Metanephros (tissue), 1 donor: ENCODE results near the gene ATP5MK. TPM values are rescaled to one million over a fixed set of nuclear protein-coding genes. Genes with fewer than 3 reads are reported as not detected.

ENCODE experiments used
- total RNA-seq: library from RNA; depleted of rRNA; stranded (reverse); fragments of >200 nt; gene quantifications from one replicate; pipeline ENCODE4 v1.2.3, GENCODE V29; 2014

ATP5MK gene, protein sequence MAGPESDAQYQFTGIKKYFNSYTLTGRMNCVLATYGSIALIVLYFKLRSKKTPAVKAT
- 117 TPM for total RNA-seq

GRCh38 chr10:103396067-103396788 lies at the start of gene ATP5MK, which contains the start of gene PDCD11:
Gene ATP5MK, minus strand, starts transcription at chr10:103396475. Its CDS starts 4,018 bp downstream, at chr10:103392457.
Gene PDCD11, plus strand, starts transcription at chr10:103396626. Its CDS starts 1,801 bp downstream, at chr10:103398427.

DNA sequence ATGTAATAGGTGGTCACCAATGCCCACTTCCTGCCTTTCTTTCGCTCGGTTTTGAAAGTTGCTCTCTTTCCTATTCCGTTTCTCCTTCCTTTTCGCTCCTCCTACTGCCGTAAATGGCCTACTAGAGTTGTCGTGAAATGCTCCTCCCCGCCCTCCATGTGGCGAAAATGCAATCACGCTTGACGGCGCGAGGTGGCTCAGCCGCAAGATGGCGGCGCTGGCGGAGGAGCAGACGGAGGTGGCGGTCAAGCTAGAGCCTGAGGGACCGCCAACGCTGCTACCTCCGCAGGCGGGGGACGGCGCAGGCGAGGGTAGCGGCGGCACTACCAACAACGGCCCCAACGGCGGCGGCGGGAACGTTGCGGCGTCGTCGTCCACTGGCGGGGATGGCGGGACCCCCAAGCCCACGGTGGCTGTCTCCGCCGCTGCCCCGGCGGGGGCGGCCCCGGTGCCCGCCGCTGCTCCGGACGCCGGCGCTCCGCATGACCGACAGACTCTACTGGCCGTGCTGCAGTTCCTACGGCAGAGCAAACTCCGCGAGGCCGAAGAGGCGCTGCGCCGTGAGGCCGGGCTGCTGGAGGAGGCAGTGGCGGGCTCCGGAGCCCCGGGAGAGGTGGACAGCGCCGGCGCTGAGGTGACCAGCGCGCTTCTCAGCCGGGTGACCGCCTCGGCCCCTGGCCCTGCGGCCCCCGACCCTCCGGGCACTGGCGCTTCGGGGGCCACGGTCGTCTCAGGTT lies 28.3 kb downstream of the ATP5MK start, which contains the start of gene TAF5:
TAF5 (plus strand) TSS at position 195 of the 737 bp plus-strand sequence; CDS start at position 209, 14 bp downstream.

DNA sequence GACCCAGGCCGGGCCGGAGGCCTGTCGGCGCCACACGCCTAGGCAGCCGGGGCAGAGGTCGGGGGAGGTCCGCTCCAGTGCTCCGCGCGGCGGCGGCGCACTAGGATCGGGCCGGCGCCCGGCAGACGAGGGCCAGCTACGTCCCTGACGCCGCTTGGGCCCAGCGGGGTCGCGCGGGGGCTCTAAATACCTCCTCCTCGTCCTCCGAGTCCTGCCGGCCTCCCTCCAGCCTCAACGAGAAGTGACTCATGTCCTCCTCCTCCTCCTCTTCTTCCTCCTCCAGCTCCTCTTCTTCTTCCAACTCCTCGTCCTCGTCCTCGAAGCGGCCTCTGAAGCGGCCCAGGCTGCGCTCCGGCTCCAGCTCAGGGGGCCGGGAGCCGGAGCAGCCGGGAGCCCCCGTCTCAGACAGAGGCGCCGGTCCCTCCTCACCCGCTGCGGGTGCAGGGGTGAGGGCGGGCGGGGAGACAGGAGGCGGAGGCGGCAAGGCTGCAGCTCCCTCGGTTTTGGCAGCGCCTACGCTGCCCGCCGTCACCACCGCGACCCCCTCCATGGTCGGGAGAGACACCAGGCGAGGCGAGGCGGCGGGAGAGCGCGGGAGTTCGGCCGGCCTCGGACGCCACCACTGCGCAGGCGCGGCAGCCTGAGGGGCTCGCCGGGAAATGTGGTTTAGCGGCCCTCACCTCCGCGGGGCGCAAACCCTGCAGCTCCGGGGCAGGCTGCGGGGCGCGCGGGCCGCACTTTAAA lies 45.6 kb downstream of the ATP5MK start, which contains the start of gene PCGF6:
PCGF6 (minus strand) TSS at position 624 of the 744 bp plus-strand sequence; CDS start at position 550, 74 bp downstream.

Other genes starting within 250 kb of the ATP5MK start
- gene NT5C2, start 203.2 kb downstream of the ATP5MK start, total RNA-seq: 108 TPM
- gene RPEL1, start 150.6 kb downstream of the ATP5MK start, total RNA-seq: not detected
- gene INA, start 119.3 kb downstream of the ATP5MK start, total RNA-seq: 0.58 TPM
- gene PCGF6, start 45.3 kb downstream of the ATP5MK start, total RNA-seq: 8.6 TPM
- gene TAF5, start 28.5 kb downstream of the ATP5MK start, total RNA-seq: 6.1 TPM
- gene PDCD11, start 151 bp upstream of the ATP5MK start, total RNA-seq: 31.6 TPM
- gene CALHM2, start 55.9 kb upstream of the ATP5MK start, total RNA-seq: 21.1 TPM
- not detected for gene CALHM1, start 62.4 kb upstream of the ATP5MK start, total RNA-seq
- not detected for gene CALHM3, start 82.8 kb upstream of the ATP5MK start, total RNA-seq
- gene NEURL1, start 97.2 kb upstream of the ATP5MK start, total RNA-seq: 15.0 TPM